SU-DHL-6 (cell line): ENCODE measurements around the gene SLX1B.
"Not testable (repeated sequence)": the region's sequence is repeated elsewhere in the genome, so short reads cannot be mapped to it uniquely, and the experiment has no call there.

Experiments
- CTCF ChIP-seq: fragments of 200-600 bp; sonication (generic); IDR thresholded peaks from one replicate; pipeline ENCODE4 v1.5.1; 2017; ENCODE audit warnings: antibody characterized with exemption, mild to moderate bottlenecking, low read length, moderate library complexity; ENCODE audit not compliant: insufficient read depth, poor library complexity, severe bottlenecking
- EZH2phosphoT487 ChIP-seq: fragments of 200-600 bp; sonication (generic), shearing (Covaris generic); conservative IDR thresholded peaks from 2 replicates; pipeline ENCODE4 v1.6.1; 2018; ENCODE audit warnings: mild to moderate bottlenecking, antibody characterized with exemption, low read length, moderate library complexity, mixed read lengths

GRCh38 chr16:29482276-29482675 is 27.9 kb downstream of the SLX1B start:
- TF ChIP-seq CTCF, EZH2phosphoT487: not testable (repeated sequence)
